ENCODE results near the gene JPH4.
"Not testable (repeated sequence)": the region's sequence is repeated elsewhere in the genome, so short reads cannot be mapped to it uniquely, and the experiment has no call there.

Gene JPH4

GRCh38 chr14:23578560-23579310 lies at the start of gene JPH4:
TSS of gene JPH4 (minus strand) at chr14:23578790. CDS start at chr14:23577453, 1,337 bp downstream.
- no peak for FAIRE-seq

DNA sequence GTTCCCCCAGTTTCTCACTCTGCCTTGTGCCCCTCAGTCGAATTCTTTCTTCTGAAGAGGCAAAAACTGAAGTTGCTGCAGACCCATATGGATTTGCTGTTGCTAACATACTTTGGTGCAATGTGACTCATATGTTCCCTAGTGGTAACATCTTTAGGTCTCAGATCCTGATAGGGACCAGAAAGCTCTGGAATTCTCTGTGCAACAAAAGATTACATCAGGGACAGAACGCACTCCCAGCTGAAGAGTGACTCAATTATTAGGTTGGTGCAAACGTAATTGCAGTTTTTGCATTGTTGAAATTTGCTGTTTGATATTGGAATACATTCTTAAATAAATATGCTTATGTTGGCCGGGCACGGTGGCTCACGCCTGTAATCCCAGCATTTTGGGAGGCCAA lies 49.4 kb upstream of the JPH4 start:
- FAIRE-seq = no peak

GRCh38 chr14:23626946-23627345 lies 48.4 kb upstream of the JPH4 start:
- no peak for FAIRE-seq

GRCh38 chr14:23624830-23625404 lies 46.3 kb upstream of the JPH4 start:
- FAIRE-seq = no peak

DNA sequence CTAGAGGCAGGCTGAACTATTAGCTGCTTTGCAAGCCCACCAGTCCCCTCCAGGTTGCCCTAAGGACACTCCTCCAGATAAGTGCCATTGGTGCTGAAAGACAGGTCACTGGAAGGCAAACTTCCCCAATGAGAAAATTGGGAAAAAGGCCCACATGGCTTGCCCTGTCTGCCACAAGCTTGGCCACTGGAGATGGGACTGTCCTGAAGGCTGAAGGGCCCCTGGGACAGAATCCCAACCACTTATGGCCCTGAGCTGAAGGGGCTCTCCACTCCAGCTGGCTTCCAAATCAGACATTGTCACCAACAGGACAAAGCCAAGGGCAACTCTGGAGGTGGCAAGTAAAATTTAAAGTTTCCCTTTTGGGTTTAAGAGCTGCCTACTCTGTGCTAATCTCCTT lies 45.4 kb upstream of the JPH4 start:
- FAIRE-seq = no peak

GRCh38 chr14:23622990-23623389 lies 44.4 kb upstream of the JPH4 start:
- no peak for FAIRE-seq

- no peak for FAIRE-seq
Observed at GRCh38 chr14:23621932-23622730, 43.5 kb upstream of the JPH4 start.

GRCh38 chr14:23621204-23621931 lies 42.8 kb upstream of the JPH4 start:
- no peak for FAIRE-seq

- no peak for FAIRE-seq
Observed at GRCh38 chr14:23620177-23620702, 41.6 kb upstream of the JPH4 start.

DNA sequence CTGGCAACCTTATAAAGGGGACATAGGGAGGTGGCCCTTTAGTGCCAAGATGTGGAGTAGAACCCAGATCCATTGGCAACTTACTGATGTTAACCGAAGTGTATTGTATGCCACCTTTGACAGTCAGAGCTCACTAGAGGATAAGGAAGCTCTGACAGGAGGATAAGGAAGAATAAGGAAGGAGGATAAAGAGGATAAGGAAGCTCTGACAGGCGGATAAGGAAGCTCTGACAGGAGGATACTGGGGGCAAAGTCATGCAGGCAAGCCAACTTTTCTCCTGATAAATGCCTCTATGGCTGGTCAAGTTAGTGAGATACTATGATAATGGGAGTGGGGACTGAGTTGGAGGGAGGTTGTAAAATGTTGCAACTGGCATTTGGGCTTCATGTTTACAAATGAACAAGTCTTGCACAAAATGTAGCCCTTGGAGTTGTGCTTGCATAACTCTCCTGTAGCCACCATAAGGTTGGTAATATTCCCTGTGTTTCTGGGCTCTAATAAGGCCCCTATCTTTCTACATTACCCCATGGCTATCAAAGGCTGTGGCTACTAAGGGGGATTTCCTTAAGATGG lies 39.9 kb upstream of the JPH4 start:
- FAIRE-seq = no peak

DNA sequence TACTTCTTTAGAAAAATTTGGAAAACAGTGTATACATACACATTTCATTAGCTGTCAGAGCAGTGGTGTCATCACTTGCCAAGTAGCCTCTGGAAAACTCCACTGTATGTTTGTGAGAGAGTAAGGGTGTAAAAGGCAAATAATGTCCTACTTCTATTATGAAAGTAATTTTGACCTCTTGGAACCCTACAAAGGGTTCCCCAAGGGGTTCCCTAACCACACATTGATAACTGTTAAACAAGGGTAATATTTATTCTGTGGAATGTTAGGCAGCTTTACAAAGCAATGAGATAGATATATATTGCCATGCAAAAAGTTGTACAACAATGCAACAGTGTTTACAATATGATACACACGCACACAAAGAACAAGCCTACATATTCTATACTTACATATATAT lies 38.9 kb upstream of the JPH4 start:
- no peak for FAIRE-seq

- FAIRE-seq = no peak
Observed at GRCh38 chr14:23615856-23616255, 37.3 kb upstream of the JPH4 start.

GRCh38 chr14:23614395-23614828 lies 35.8 kb upstream of the JPH4 start:
- no peak for FAIRE-seq

DNA sequence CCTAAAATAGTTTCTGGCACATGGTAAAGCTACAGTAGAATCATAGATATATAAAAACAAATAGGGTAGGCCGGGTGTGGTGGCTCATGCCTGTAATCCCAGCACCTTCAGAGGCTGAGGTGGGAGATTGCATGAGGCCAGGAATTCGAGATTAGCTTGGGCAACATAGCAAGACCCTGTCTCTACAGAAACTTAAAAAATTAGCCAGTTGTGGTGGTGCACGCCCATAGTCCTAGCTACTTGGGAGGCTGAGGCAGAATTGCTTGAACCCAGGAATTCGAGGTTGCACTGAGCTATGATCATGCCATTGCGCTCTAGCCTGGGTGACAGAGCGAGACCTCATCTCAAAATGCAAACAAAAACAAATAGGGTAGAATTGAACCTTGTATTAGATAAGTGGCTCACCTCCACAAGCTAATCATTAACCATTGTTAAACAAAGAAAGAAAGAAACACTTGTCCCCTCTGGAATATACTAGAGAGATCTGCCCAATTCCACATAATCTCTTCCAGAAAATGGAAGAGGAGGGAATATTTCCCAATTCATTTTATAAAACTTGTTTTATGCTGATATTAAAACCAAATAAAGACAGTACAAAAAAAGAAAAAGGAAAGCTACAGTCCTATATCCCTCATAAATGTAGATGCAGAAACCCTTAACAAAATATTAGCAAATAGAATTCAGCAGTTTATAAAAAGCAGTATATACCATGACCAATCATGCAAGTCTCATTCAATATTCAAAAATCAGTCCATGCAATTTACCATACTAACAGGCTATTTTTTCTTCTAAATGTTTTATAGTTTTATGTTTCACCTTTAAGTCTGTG lies 34.9 kb upstream of the JPH4 start:
- no peak for FAIRE-seq

DNA sequence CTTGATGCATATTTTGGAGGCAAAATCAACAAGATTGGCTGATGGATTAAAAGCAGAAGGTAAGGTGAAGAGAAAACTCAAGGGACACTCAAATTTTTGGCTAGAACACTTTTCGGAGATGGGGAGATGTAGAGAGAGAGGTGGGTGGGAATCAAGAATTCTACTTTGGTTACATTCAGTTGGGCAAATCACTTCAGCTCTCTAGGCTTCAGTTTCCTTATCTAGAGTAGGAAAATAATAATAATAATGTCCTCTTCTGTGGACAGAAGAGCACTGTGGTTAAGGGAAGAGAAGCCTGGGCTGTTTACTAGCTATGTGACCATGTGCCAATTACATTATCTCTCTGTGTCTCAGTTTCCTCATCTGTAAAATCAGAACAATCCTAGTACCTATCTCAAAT lies 34.2 kb upstream of the JPH4 start:
- FAIRE-seq = no peak

DNA sequence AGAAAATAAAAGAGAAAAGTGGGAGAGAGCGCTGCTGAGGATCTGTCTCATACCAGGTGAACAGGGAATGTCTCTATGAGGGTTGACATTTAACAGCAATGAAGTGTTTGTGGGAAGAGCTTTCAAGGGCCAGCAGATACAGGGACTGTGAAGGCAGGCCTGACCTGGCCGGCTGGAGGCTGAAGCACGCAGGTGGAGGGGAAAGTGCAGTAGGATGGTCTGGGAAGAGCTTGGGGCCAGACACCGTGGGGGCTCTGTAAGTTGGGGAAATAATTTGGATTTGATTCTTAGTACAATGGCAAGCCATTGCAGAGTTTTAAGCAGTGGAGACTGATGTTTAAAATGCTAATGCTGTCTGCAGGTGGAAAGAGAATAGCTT lies 33.8 kb upstream of the JPH4 start:
- no peak for FAIRE-seq

- FAIRE-seq = no peak
Observed at GRCh38 chr14:23610815-23611289, 32.3 kb upstream of the JPH4 start.

DNA sequence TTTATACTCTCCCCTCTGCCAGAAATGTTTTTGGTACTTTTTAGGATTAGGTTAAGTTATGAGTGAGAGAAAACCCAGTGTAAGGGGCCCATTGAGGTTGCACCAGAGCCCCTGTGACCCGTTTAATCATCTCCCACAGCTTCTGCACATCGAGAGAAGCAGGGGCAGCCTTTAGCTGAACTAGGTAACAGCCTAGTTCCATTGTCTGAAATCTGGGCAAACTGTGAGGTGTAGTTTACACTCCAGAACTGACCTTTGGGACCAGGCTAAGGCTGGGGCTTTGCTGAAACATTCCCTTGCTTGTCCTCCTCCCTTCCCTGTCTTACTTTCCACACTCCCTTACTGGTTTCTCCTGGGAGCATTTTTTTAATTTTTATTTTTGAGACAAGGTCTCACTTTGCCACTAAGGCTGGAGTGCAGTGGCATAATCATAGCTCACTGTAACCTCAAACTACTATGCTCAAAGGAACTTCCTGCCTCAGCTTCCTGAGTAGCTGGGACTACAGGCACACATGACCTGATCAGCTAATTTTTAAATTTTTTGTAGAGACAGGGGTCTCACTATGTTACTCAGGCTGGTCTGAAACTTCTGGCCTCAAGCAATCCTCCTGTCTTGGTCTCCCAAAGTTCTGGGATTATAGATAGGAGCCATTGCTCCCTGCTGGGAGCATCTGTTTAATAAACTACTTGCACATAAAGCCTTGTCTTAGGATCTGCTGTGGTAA lies 31.7 kb upstream of the JPH4 start:
- no peak for FAIRE-seq

GRCh38 chr14:23609411-23610089 lies 31.0 kb upstream of the JPH4 start:
- FAIRE-seq = not testable (repeated sequence)

DNA sequence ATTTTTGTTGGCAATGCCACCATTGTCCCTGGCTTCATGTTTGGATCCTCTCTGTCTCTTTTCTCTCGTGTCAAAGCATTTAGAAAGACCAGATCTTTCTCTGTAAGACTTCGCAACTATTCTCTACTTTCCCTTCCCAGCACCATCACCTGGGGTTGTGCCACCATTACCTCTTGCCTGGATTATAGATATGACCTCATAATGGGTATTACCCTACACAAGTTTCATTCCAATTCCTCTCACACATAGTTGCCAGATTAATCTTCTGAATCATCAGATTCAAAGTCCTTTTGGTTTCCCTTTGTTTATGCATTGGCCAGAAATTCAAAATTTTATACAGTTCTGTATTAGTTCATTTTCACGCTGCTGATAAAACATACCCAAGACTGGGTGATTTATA lies 30.4 kb upstream of the JPH4 start:
- no peak for FAIRE-seq
